ENCODE data around the gene WARS2.

The WARS2 gene

GRCh38 chr1:118995312-118996016, 145.0 kb downstream of the WARS2 start:
- H3K36me3 ChIP-seq (ENCODE audit: control insufficient read depth, insufficient read depth, low read length): no peaks in the 10 kb centered on the region
- WGBS, 2 experiments: 82 to 94% methylated on average over 3 of the region's 3 CpGs
- no peaks in the 10 kb centered on the region for H3K4me1 ChIP-seq (ENCODE audit: control insufficient read depth, insufficient read depth, low read length)
- peaks cover 99% of the 10 kb centered on the region for H3K27me3 ChIP-seq (ENCODE audit: control insufficient read depth, insufficient read depth, low read length, poor library complexity, severe bottlenecking)
- H3K4me3 ChIP-seq (ENCODE audit: insufficient read depth, low read depth, low read length): no peak overlapping the region
- no peak overlapping the region for H3K27ac ChIP-seq (ENCODE audit: insufficient read depth, low read depth, low read length, poor library complexity, severe bottlenecking)
- H3K9me3 ChIP-seq (ENCODE audit: control insufficient read depth, low read length): no peaks in the 10 kb centered on the region

GRCh38 chr1:118993700-118994026, 146.8 kb downstream of the WARS2 start:
- no peak overlapping the region for H3K4me3 ChIP-seq (ENCODE audit: insufficient read depth, low read depth, low read length)
- 55 to 68% methylated on average over 9 of the region's 9 CpGs for WGBS, 2 experiments

GRCh38 chr1:118992868-118993699, 147.4 kb downstream of the WARS2 start:
- 46 to 51% methylated on average over 53 of the region's 53 CpGs for WGBS, 2 experiments
- H3K27me3 ChIP-seq (ENCODE audit: control insufficient read depth, insufficient read depth, low read length, poor library complexity, severe bottlenecking): peaks cover 99% of the 10 kb centered on the region
- no peak overlapping the region for H3K4me3 ChIP-seq (ENCODE audit: insufficient read depth, low read depth, low read length)
- H3K4me1 ChIP-seq (ENCODE audit: control insufficient read depth, insufficient read depth, low read length): peaks cover 9% of the 10 kb centered on the region
- no peaks in the 10 kb centered on the region for H3K36me3 ChIP-seq (ENCODE audit: control insufficient read depth, insufficient read depth, low read length)
- H3K27ac ChIP-seq (ENCODE audit: insufficient read depth, low read depth, low read length, poor library complexity, severe bottlenecking): no peak overlapping the region
- no peaks in the 10 kb centered on the region for H3K9me3 ChIP-seq (ENCODE audit: control insufficient read depth, low read length)

More at GRCh38 chr1:118993700-118994026, 146.8 kb downstream of the WARS2 start:
- Histone ChIP-seq H3K36me3 (ENCODE audit: control insufficient read depth, insufficient read depth, low read length) (no peaks in the 10 kb centered on the region), H3K4me1 (ENCODE audit: control insufficient read depth, insufficient read depth, low read length) (peaks cover 9% of the 10 kb centered on the region), H3K9me3 (ENCODE audit: control insufficient read depth, low read length) (no peaks in the 10 kb centered on the region), H3K27ac (ENCODE audit: insufficient read depth, low read depth, low read length, poor library complexity, severe bottlenecking) (no peak overlapping the region), H3K27me3 (ENCODE audit: control insufficient read depth, insufficient read depth, low read length, poor library complexity, severe bottlenecking) (peaks cover 99% of the 10 kb centered on the region)

- Histone ChIP-seq H3K36me3 (ENCODE audit: control insufficient read depth, insufficient read depth, low read length) (no peaks in the 10 kb centered on the region), H3K27ac (ENCODE audit: insufficient read depth, low read depth, low read length, poor library complexity, severe bottlenecking) (no peak overlapping the region)
- 62 to 70% methylated on average over 21 to 22 of the region's 22 CpGs for WGBS, 2 experiments
Observed at GRCh38 chr1:118992237-118992825, 148.1 kb downstream of the WARS2 start.

GRCh38 chr1:118991448-118991847, 149.0 kb downstream of the WARS2 start:
- Histone ChIP-seq H3K27ac (ENCODE audit: insufficient read depth, low read depth, low read length, poor library complexity, severe bottlenecking) (no peak overlapping the region), H3K27me3 (ENCODE audit: control insufficient read depth, insufficient read depth, low read length, poor library complexity, severe bottlenecking) (peaks cover 100% of the 10 kb centered on the region)
- 63 to 71% methylated on average over 4 of the region's 4 CpGs for WGBS, 2 experiments

More at GRCh38 chr1:118992237-118992825, 148.1 kb downstream of the WARS2 start:
- Histone ChIP-seq H3K27me3 (ENCODE audit: control insufficient read depth, insufficient read depth, low read length, poor library complexity, severe bottlenecking) (peaks cover 100% of the 10 kb centered on the region), H3K9me3 (ENCODE audit: control insufficient read depth, low read length) (no peaks in the 10 kb centered on the region), H3K4me1 (ENCODE audit: control insufficient read depth, insufficient read depth, low read length) (peaks cover 12% of the 10 kb centered on the region), H3K4me3 (ENCODE audit: insufficient read depth, low read depth, low read length) (no peak overlapping the region)

GRCh38 chr1:118990513-118991152, 149.8 kb downstream of the WARS2 start:
- Histone ChIP-seq H3K27me3 (ENCODE audit: control insufficient read depth, insufficient read depth, low read length, poor library complexity, severe bottlenecking) (peaks cover 100% of the 10 kb centered on the region), H3K4me3 (ENCODE audit: insufficient read depth, low read depth, low read length) (no peak overlapping the region), H3K9me3 (ENCODE audit: control insufficient read depth, low read length) (no peaks in the 10 kb centered on the region), H3K4me1 (ENCODE audit: control insufficient read depth, insufficient read depth, low read length) (peaks cover 12% of the 10 kb centered on the region), H3K36me3 (ENCODE audit: control insufficient read depth, insufficient read depth, low read length) (no peaks in the 10 kb centered on the region), H3K27ac (ENCODE audit: insufficient read depth, low read depth, low read length, poor library complexity, severe bottlenecking) (no peak overlapping the region)
- 82 to 87% methylated on average over 8 of the region's 8 CpGs for WGBS, 2 experiments

More at GRCh38 chr1:118991448-118991847, 149.0 kb downstream of the WARS2 start:
- Histone ChIP-seq H3K4me1 (ENCODE audit: control insufficient read depth, insufficient read depth, low read length) (peaks cover 12% of the 10 kb centered on the region), H3K4me3 (ENCODE audit: insufficient read depth, low read depth, low read length) (no peak overlapping the region), H3K9me3 (ENCODE audit: control insufficient read depth, low read length) (no peaks in the 10 kb centered on the region), H3K36me3 (ENCODE audit: control insufficient read depth, insufficient read depth, low read length) (no peaks in the 10 kb centered on the region)

- WGBS, 2 experiments: 12% methylated on average over 22 of the region's 22 CpGs
- Histone ChIP-seq H3K27me3 (ENCODE audit: control insufficient read depth, insufficient read depth, low read length, poor library complexity, severe bottlenecking) (peaks cover 100% of the 10 kb centered on the region), H3K36me3 (ENCODE audit: control insufficient read depth, insufficient read depth, low read length) (no peaks in the 10 kb centered on the region), H3K4me3 (ENCODE audit: insufficient read depth, low read depth, low read length) (no peak overlapping the region), H3K4me1 (ENCODE audit: control insufficient read depth, insufficient read depth, low read length) (peaks cover 12% of the 10 kb centered on the region), H3K9me3 (ENCODE audit: control insufficient read depth, low read length) (no peaks in the 10 kb centered on the region), H3K27ac (ENCODE audit: insufficient read depth, low read depth, low read length, poor library complexity, severe bottlenecking) (no peak overlapping the region)
Observed at GRCh38 chr1:118989878-118990378, 150.5 kb downstream of the WARS2 start.

- Histone ChIP-seq H3K9me3 (ENCODE audit: control insufficient read depth, low read length) (no peaks in the 10 kb centered on the region), H3K4me1 (ENCODE audit: control insufficient read depth, insufficient read depth, low read length) (peaks cover 12% of the 10 kb centered on the region), H3K36me3 (ENCODE audit: control insufficient read depth, insufficient read depth, low read length) (no peaks in the 10 kb centered on the region), H3K27me3 (ENCODE audit: control insufficient read depth, insufficient read depth, low read length, poor library complexity, severe bottlenecking) (peaks cover 100% of the 10 kb centered on the region), H3K4me3 (ENCODE audit: insufficient read depth, low read depth, low read length) (no peak overlapping the region), H3K27ac (ENCODE audit: insufficient read depth, low read depth, low read length, poor library complexity, severe bottlenecking) (no peak overlapping the region)
- 5% methylated on average over 44 of the region's 44 CpGs for WGBS, 2 experiments
Observed at GRCh38 chr1:118989006-118989815, 151.2 kb downstream of the WARS2 start.

- 3 to 7% methylated on average over 31 of the region's 31 CpGs for WGBS, 2 experiments
- Histone ChIP-seq H3K4me1 (ENCODE audit: control insufficient read depth, insufficient read depth, low read length) (peaks cover 12% of the 10 kb centered on the region), H3K9me3 (ENCODE audit: control insufficient read depth, low read length) (no peaks in the 10 kb centered on the region), H3K4me3 (ENCODE audit: insufficient read depth, low read depth, low read length) (peak within 1 kb of the TSS; percentile 45), H3K27me3 (ENCODE audit: control insufficient read depth, insufficient read depth, low read length, poor library complexity, severe bottlenecking) (peaks cover 100% of the 10 kb centered on the region), H3K36me3 (ENCODE audit: control insufficient read depth, insufficient read depth, low read length) (no peaks in the 10 kb centered on the region), H3K27ac (ENCODE audit: insufficient read depth, low read depth, low read length, poor library complexity, severe bottlenecking) (no peak within 1 kb of the TSS)
Observed at GRCh38 chr1:118988186-118989005, 152.1 kb downstream of the WARS2 start, which contains the start of gene TBX15. TSS of gene TBX15 (minus strand) at chr1:118988343. CDS start at chr1:118987795, 548 bp downstream.
